SU-DHL-6 (cell line): Measurements from ENCODE around the gene LPCAT3.

Experiments
- H2AFZ ChIP-seq: fragments of 200-600 bp; sonication (generic); 2 replicates; pipeline ENCODE4 v1.6.1; 2014; ENCODE audit warnings: low read depth, mild to moderate bottlenecking, moderate library complexity, mixed read lengths, antibody characterized with exemption, low read length; ENCODE audit not compliant: severe bottlenecking
- H3F3A ChIP-seq: fragments of 200-600 bp; shearing (Covaris generic); 2 replicates; pipeline ENCODE4 v1.6.0; 2016; ENCODE audit warnings: antibody characterized with exemption, mild to moderate bottlenecking; ENCODE audit not compliant: insufficient read depth
- H3K27ac ChIP-seq: fragments of 200-600 bp; sonication (generic); 2 replicates; pipeline ENCODE4 v1.5.1; 2016; ENCODE audit warnings: low read depth, mild to moderate bottlenecking, low read length, moderate library complexity, mixed read lengths
- H3K27me3 ChIP-seq: fragments of 200-600 bp; sonication (generic), shearing (Covaris generic); 2 replicates; pipeline ENCODE4 v1.6.0; 2014; ENCODE audit warnings: mild to moderate bottlenecking, low read length
- H3K36me3 ChIP-seq: fragments of 200-600 bp; sonication (generic); 2 replicates; pipeline ENCODE4 v1.6.1; 2014; ENCODE audit warnings: mild to moderate bottlenecking, low read length, mixed read lengths
- H3K4me2 ChIP-seq: fragments of 300-600, 200-600 bp; shearing (Covaris generic), sonication (generic); 2 replicates; pipeline ENCODE4 v1.6.0; 2014; ENCODE audit warnings: low read length, low read depth, mild to moderate bottlenecking; ENCODE audit not compliant: poor library complexity, severe bottlenecking
- H3K4me3 ChIP-seq: fragments of 200-600 bp; sonication (generic); 2 replicates; pipeline ENCODE4 v1.5.1; 2014; ENCODE audit warnings: antibody characterized with exemption, low read length, mild to moderate bottlenecking, mixed read lengths; ENCODE audit not compliant: insufficient read depth, poor library complexity, severe bottlenecking
- H3K79me2 ChIP-seq: fragments of 200-600 bp; sonication (generic); 2 replicates; pipeline ENCODE4 v1.6.1; 2014; ENCODE audit warnings: mild to moderate bottlenecking, low read length, moderate library complexity; ENCODE audit not compliant: insufficient read depth
- H3K9ac ChIP-seq: fragments of 200-600 bp; sonication (generic); 2 replicates; pipeline ENCODE4 v1.7.0; 2014; ENCODE audit warnings: mild to moderate bottlenecking, low read length
- H3K9me2 ChIP-seq: fragments of 200-600 bp; sonication (generic); replicated peaks from 2 replicates; pipeline ENCODE4 v1.6.1; 2014; ENCODE audit warnings: low read length; ENCODE audit not compliant: insufficient read depth
- H3K9me3 ChIP-seq: fragments of 200-600 bp; sonication (generic); 2 replicates; pipeline ENCODE4 v1.6.1; 2014; ENCODE audit warnings: low read length, mixed read lengths; ENCODE audit not compliant: insufficient read depth
- H4K20me1 ChIP-seq: fragments of 200-600 bp; sonication (generic); 2 replicates; pipeline ENCODE4 v1.6.1; 2014; ENCODE audit warnings: low read depth, mild to moderate bottlenecking, antibody characterized with exemption, low read length, moderate library complexity, mixed read lengths
- CTCF ChIP-seq: fragments of 200-600 bp; sonication (generic); IDR thresholded peaks from one replicate; pipeline ENCODE4 v1.5.1; 2017; ENCODE audit warnings: antibody characterized with exemption, mild to moderate bottlenecking, low read length, moderate library complexity; ENCODE audit not compliant: insufficient read depth, poor library complexity, severe bottlenecking
- EZH2phosphoT487 ChIP-seq: fragments of 200-600 bp; sonication (generic), shearing (Covaris generic); conservative IDR thresholded peaks from 2 replicates; pipeline ENCODE4 v1.6.1; 2018; ENCODE audit warnings: mild to moderate bottlenecking, antibody characterized with exemption, low read length, moderate library complexity, mixed read lengths

LPCAT3 gene

DNA sequence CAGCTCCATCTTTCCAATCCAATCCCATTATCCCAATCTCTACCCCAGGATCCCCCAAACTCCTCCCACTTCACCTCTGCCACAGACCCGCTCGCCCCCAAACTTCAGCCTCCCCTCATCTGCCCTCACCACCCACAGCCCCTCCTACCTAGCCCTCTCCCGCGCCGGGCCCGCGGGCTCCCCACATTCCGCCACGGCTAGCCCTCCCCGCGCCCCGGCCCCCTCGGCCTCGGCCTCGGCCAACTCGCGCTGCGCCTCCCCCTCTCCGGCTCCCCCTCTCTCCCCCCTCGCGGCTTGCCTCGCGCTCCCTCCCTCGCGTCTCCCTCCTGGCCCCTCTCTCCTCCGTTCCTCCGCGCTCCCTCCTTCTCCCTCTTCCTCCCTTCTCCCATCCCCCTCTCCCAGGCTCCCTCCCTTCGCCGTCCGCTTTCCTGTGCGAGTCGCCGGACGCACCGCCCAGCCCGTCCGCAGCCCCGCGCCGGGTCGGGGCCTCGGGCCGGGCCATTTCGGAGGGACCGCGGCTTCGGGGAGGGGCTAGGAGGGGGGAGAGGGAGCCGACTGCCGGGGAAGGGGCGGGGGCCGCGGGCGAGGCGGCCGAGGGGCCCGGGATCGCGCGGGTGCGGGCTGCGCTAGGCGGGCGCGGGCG lies 90.8 kb downstream of the LPCAT3 start, which contains the start of gene ATN1:
ATN1 (plus strand) TSS at position 581 of the 643 bp plus-strand sequence. CDS start 6,043 bp downstream, outside the sequence.
- H3K27ac ChIP-seq: no peak within 1 kb of the TSS
- H3K36me3 ChIP-seq: no peaks in the 10 kb centered on the region
- H3K9ac ChIP-seq: peak within 1 kb of the TSS; percentile 53
- no peaks in the 10 kb centered on the region for H3K9me2 ChIP-seq
- H3K4me3 ChIP-seq: peak within 1 kb of the TSS; percentile 52
- H3F3A ChIP-seq: no peaks in the 10 kb centered on the region
- no peaks in the 10 kb centered on the region for H3K9me3 ChIP-seq
- peak within 1 kb of the TSS; percentile 69 for H3K4me2 ChIP-seq
- no peaks in the 10 kb centered on the region for H3K79me2 ChIP-seq
- H4K20me1 ChIP-seq: no peaks in the 10 kb centered on the region
- 0 out of 2 replicates have a peak, but pooled peaks cover 5% of the 10 kb centered on the region for H3K27me3 ChIP-seq
- H2AFZ ChIP-seq: peak within 1 kb of the TSS; percentile 60
- 0 out of 2 replicates have a peak, but pooled peaks have one; percentile 21 for TF ChIP-seq EZH2phosphoT487
- TF ChIP-seq CTCF: no peak
